ENCODE measurements around the gene PLOD2.

The PLOD2 gene

DNA sequence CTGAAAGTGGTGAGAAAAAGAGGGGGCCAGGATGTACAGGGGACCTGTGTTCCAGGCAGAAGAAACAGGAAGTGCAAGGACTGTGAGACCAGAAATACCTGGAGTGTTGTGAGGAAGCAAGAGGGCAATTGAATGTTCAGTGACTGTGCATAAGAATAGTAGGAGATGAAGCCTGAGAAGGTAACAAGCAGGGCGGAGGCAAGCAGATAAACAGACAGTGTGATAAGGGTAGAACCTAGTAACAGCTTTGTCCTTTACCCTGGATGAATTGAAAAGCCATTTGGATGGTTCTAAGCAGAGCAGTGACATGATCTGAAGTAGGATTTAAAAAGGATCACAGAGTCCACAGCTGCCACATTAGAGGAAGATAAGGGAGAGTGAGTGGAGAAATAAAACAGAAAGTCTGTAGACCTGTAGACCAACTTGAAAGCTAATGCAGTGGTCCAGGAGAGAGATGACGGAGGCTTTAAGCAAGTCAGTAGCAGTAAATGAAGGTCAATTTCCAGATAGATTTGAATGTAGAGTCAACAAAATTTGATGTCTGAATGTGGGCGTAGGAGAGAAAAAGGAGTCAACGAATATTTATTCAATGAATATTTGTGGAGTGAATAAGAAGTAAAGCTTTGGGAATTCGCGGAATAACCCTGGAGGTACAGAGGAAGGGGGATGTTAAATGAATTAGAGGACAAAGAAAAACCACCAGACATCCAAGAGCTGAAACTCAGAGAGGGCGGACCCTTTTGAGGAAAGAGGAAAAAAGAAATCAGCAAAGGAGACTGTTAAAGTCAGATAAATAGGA is 4.2 kb upstream of the PLOD2 start:
- Histone ChIP-seq H3K27me3 (ENCODE audit: control insufficient read depth, low read length) (no peaks in the 10 kb centered on the region), H3K9me3 (ENCODE audit: control insufficient read depth, insufficient read depth, low read length) (no peaks in the 10 kb centered on the region), H3K36me3 (ENCODE audit: control insufficient read depth, low read length) (no peaks in the 10 kb centered on the region), H4K20me1 (ENCODE audit: control insufficient read depth, insufficient read depth, low read depth, low read length) (no peaks in the 10 kb centered on the region), H3K27ac (ENCODE audit: low read depth, low read length) (no peak overlapping the region), H3K4me1 (ENCODE audit: control insufficient read depth, low read length) (no peaks in the 10 kb centered on the region), H3F3A (ENCODE audit: control insufficient read depth, insufficient read depth) (no peaks in the 10 kb centered on the region), H3K4me3 (ENCODE audit: low read length) (no peak overlapping the region), H3K4me2 (ENCODE audit: low read length) (no peak overlapping the region), H3K79me2 (ENCODE audit: control insufficient read depth, low read length) (no peaks in the 10 kb centered on the region), H3K9me2 (replicated peaks; ENCODE audit: control insufficient read depth, low read length) (no peaks in the 10 kb centered on the region)
- TF ChIP-seq CTCF (IDR thresholded peaks at IDR 0.05; ENCODE audit: low read depth, low read length, poor library complexity, severe bottlenecking) (no peak), EZH2phosphoT487 (IDR thresholded peaks at IDR 0.05; ENCODE audit: borderline replicate concordance, low read length) (no peak)

- Histone ChIP-seq H3K9me2 (replicated peaks; ENCODE audit: control insufficient read depth, low read length) (no peaks in the 10 kb centered on the region), H3K4me2 (ENCODE audit: low read length) (no peak overlapping the region), H3K4me3 (ENCODE audit: low read length) (no peak overlapping the region), H3K36me3 (ENCODE audit: control insufficient read depth, low read length) (no peaks in the 10 kb centered on the region), H3K9me3 (ENCODE audit: control insufficient read depth, insufficient read depth, low read length) (no peaks in the 10 kb centered on the region), H4K20me1 (ENCODE audit: control insufficient read depth, insufficient read depth, low read depth, low read length) (no peaks in the 10 kb centered on the region), H3K4me1 (ENCODE audit: control insufficient read depth, low read length) (no peaks in the 10 kb centered on the region), H3K27ac (ENCODE audit: low read depth, low read length) (no peak overlapping the region), H3K79me2 (ENCODE audit: control insufficient read depth, low read length) (no peaks in the 10 kb centered on the region), H3K27me3 (ENCODE audit: control insufficient read depth, low read length) (no peaks in the 10 kb centered on the region), H3F3A (ENCODE audit: control insufficient read depth, insufficient read depth) (no peaks in the 10 kb centered on the region)
- no peak for TF ChIP-seq EZH2phosphoT487 (IDR thresholded peaks at IDR 0.05; ENCODE audit: borderline replicate concordance, low read length)
- TF ChIP-seq CTCF (IDR thresholded peaks at IDR 0.05; ENCODE audit: low read depth, low read length, poor library complexity, severe bottlenecking), result no peak
Measured at GRCh38 chr3:146164506-146164905, 3.5 kb upstream of the PLOD2 start.

DNA sequence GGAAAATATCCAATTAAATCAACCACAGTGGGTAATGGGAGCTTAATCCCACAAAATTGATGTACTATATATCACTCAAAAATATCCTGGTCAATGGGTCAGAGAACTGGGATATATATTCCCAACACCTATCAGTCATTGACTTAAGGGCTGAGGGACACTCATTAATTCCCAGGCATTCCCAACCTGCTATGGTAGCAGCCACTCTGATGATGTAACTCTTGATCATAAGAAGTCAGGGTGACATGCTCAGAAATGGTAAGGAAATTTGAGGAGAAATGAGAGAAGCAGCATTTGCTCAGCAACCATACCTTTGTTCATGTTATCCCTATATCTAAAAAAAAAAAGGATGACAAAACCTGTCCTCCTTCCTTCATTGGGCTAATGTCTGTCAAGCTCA is 3.1 kb upstream of the PLOD2 start:
- Histone ChIP-seq H3K79me2 (ENCODE audit: control insufficient read depth, low read length) (no peaks in the 10 kb centered on the region), H3K9me3 (ENCODE audit: control insufficient read depth, insufficient read depth, low read length) (no peaks in the 10 kb centered on the region), H3K27me3 (ENCODE audit: control insufficient read depth, low read length) (no peaks in the 10 kb centered on the region), H3K36me3 (ENCODE audit: control insufficient read depth, low read length) (no peaks in the 10 kb centered on the region), H3K9me2 (replicated peaks; ENCODE audit: control insufficient read depth, low read length) (no peaks in the 10 kb centered on the region), H3F3A (ENCODE audit: control insufficient read depth, insufficient read depth) (no peaks in the 10 kb centered on the region), H3K4me1 (ENCODE audit: control insufficient read depth, low read length) (no peaks in the 10 kb centered on the region), H4K20me1 (ENCODE audit: control insufficient read depth, insufficient read depth, low read depth, low read length) (no peaks in the 10 kb centered on the region), H3K27ac (ENCODE audit: low read depth, low read length) (no peak overlapping the region), H3K4me3 (ENCODE audit: low read length) (no peak overlapping the region), H3K4me2 (ENCODE audit: low read length) (no peak overlapping the region)
- TF ChIP-seq CTCF (IDR thresholded peaks at IDR 0.05; ENCODE audit: low read depth, low read length, poor library complexity, severe bottlenecking), result no peak
- no peak for TF ChIP-seq EZH2phosphoT487 (IDR thresholded peaks at IDR 0.05; ENCODE audit: borderline replicate concordance, low read length)

Measured in DOHH2 (cell line).